Naive thymus-derived CD8-positive, alpha-beta T cell (primary cell): ENCODE data around the gene LMBR1L. TPM values are rescaled to one million over a fixed set of nuclear protein-coding genes. Genes with fewer than 3 reads are reported as not detected.
"Not testable (repeated sequence)": the region's sequence is repeated elsewhere in the genome, so short reads cannot be mapped to it uniquely, and the experiment has no call there.

Experiments
- ATAC-seq, 2 donors: fragments of 150-1000 bp; cut with Tn5 transposase in 1 of 2; sonication (Bioruptor Pico), chemical (Tn5 transposase) in 1 of 2; 1 replicate in 1 of 2; 2 replicates in 1 of 2; pipeline ENCODE4 v1.10.0; 2021; ENCODE audit warnings: mild to moderate bottlenecking in 2 of 2, moderate library complexity in 2 of 2
- POLR2A ChIA-PET: fragments of 350-600 bp; sonication (Branson Sonifier 250); formaldehyde crosslinking; loops from one replicate; lab custom pipeline; 2021; ENCODE audit warnings: antibody characterized with exemption; lab: Charles Lee
- DNase-seq, 10 donors: peaks; one replicate each; pipeline versions ENCODE4 v3.0.0 to v3.0.0-alpha.2; 2020 to 2022
- H3K27ac Mint-ChIP-seq, 10 donors: one replicate each; pipeline ENCODE4 v1.8.0; 2020 to 2022; ENCODE audit warnings: mild to moderate bottlenecking in 10 of 10, mixed read lengths in 10 of 10, moderate library complexity in 4 of 10, inconsistent platforms in 1 of 10
- H3K27me3 Mint-ChIP-seq, 5 donors: one replicate each; pipeline ENCODE4 v1.8.0; 2021 to 2022; ENCODE audit warnings: mixed read lengths in 5 of 5
- H3K36me3 Mint-ChIP-seq, 3 donors: one replicate each; pipeline ENCODE4 v1.8.0; 2020 to 2022; ENCODE audit warnings: mixed read lengths in 3 of 3, mild to moderate bottlenecking in 2 of 3, inconsistent platforms in 1 of 3
- H3K4me1 Mint-ChIP-seq, 4 donors: one replicate each; pipeline ENCODE4 v1.8.0; 2021 to 2022; ENCODE audit warnings: mixed read lengths in 4 of 4
- H3K4me3 Mint-ChIP-seq, 10 donors: one replicate each; pipeline ENCODE4 v1.8.0; 2020 to 2022; ENCODE audit warnings: mild to moderate bottlenecking in 10 of 10, mixed read lengths in 10 of 10, moderate library complexity in 6 of 10, inconsistent platforms in 1 of 10
- H3K9me3 Mint-ChIP-seq, 9 donors: one replicate each; pipeline ENCODE4 v1.8.0; 2020 to 2022; ENCODE audit warnings: mixed read lengths in 9 of 9, mild to moderate bottlenecking in 3 of 9, inconsistent platforms in 1 of 9, moderate library complexity in 1 of 9
- polyA plus RNA-seq, 3 donors: library from polyadenylated mRNA; unstranded; fragments of 300-500 nt; fragmentation: Illumina TruSeq; gene quantifications; one replicate each; pipeline ENCODE4 v1.2.3, GENCODE V29; 2021
- total RNA-seq, 8 experiments: library from RNA in 2 of 8; stranded (reverse) in 2 of 8; gene quantifications; one replicate each; pipeline ENCODE4 v1.2.3 and lab custom pipeline; 2021 to 2026

The LMBR1L gene, protein sequence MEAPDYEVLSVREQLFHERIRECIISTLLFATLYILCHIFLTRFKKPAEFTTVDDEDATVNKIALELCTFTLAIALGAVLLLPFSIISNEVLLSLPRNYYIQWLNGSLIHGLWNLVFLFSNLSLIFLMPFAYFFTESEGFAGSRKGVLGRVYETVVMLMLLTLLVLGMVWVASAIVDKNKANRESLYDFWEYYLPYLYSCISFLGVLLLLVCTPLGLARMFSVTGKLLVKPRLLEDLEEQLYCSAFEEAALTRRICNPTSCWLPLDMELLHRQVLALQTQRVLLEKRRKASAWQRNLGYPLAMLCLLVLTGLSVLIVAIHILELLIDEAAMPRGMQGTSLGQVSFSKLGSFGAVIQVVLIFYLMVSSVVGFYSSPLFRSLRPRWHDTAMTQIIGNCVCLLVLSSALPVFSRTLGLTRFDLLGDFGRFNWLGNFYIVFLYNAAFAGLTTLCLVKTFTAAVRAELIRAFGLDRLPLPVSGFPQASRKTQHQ
- total RNA-seq (100 to 1,000 TPM; 253 to 270 TPM), polyA plus RNA-seq (10 to 100 TPM; 34.0 to 45.8 (median 34.6) TPM), total RNA-seq (lab: John Stamatoyannopoulos, UW) (44.6 to 308 (median 180) reads per million in 6 experiments)

DNA sequence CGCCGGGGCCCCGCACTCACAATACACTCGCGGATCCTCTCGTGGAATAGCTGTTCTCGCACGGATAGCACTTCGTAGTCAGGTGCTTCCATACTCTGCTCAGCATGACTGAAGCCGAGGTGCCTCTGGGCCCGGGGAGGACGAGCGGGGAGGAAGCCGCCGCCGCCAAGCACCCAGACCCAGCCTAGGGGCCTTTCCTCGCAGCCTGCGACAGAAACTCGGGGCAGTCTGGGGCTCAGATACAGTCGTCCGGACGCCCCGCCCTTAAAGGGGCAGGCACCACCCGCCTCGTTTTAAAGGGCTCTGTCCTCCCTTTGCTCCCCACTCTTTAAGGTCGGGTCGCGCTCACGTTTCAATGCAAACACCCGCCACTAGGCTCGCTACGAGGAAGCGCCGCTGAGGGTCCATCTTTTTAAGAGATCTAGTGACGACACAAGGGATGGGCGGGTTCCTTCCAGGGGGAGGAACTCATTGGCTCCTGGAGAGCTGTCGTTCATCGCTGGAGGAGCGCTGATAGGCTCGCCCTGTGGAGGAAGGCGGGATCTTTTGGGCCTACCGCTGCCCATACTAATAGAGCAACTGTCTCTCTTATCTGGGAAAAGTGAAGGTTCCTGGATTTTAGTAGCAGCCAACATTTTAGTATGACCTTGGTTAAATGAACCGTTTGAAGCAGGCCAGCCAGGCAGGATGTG is at the start of gene LMBR1L:
LMBR1L (minus strand) TSS at position 384 of the 692 bp plus-strand sequence; CDS start at position 92, 292 bp downstream.
- peaks cover 26 to 48% (median 44%) of the 10 kb centered on the region in 4 donors for H3K4me1 Mint-ChIP-seq
- H3K9me3 Mint-ChIP-seq, result no peaks in the 10 kb centered on the region
- peak; percentile 93 to 94 for ATAC-seq
- peak within 1 kb of the TSS; percentile 92 to 99 (median 98) for H3K27ac Mint-ChIP-seq
- H3K27me3 Mint-ChIP-seq, result no peaks in the 10 kb centered on the region
- peaks cover 0 to 21% (median 3%) of the 10 kb centered on the region in 3 donors for H3K36me3 Mint-ChIP-seq
- peak; percentile 85 to 99 (median 96) for DNase-seq
- H3K4me3 Mint-ChIP-seq, result peak within 1 kb of the TSS; percentile 89 to 99 (median 98)
- POLR2A ChIA-PET, result interaction anchor here (0.8 to 7.7 kb wide), 17 partner anchors 9 to 1370 kb away, joined by 3 to 152 read pairs (median 7); partner anchors contain the start of genes DDX23, KMT2D, RHEBL1 and TUBA1A

DNA sequence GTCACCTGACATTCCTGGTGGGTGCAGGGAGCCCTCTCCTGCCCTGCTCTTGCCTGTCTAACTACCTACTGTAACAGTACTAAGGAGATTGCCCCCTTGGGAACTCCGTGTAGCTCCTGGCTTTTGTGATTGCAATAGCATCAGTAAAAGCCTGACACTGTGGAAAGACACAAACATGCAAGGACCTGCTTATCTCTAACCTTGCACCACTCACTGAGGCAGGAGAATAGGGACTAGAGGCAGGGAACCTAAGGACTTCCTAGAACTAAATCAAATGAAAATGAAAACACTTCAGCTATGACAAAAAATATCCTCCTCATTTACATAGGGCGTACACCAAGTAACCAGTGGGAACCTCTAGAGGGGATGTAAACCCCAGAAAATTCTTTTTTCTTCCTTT is 49.8 kb upstream of the LMBR1L start:
- H3K4me3 Mint-ChIP-seq, result peak overlapping the region in 1 of 10 donors; percentile 43
- DNase-seq, result no peak
- no peaks in the 10 kb centered on the region for H3K9me3 Mint-ChIP-seq
- H3K36me3 Mint-ChIP-seq, result peaks cover 0 to 2% (median 1%) of the 10 kb centered on the region in 3 donors
- peaks cover 0 to 21% (median 0%) of the 10 kb centered on the region in 4 donors for H3K4me1 Mint-ChIP-seq
- H3K27me3 Mint-ChIP-seq, result no peaks in the 10 kb centered on the region
- ATAC-seq, result no peak
- POLR2A ChIA-PET, result no interaction called here
- no peak overlapping the region for H3K27ac Mint-ChIP-seq

DNA sequence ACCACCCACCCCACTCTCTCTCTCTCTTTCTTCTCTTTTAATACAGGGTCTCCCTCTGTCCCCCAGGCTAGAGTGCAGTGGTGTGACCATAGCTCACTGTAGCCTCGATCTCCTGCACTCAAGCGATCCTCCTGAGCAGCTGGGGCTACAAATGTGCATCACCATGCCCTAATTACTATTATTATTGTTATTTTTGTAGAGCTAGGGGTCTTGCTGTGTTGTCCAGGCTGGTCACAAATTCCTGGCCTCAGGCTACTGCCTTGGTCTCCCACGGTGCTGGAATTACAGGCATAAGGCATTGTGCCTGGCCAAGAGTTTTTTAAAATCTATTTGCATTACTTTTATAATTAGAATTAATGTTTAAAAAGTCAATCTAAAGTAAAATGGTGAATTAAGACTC is 43.6 kb upstream of the LMBR1L start:
- Mint-ChIP-seq H3K36me3 (peaks cover 0 to 1% (median 0%) of the 10 kb centered on the region in 3 donors), H3K27me3 (no peaks in the 10 kb centered on the region), H3K27ac (no peak overlapping the region), H3K4me1 (peaks cover 0 to 6% (median 4%) of the 10 kb centered on the region in 4 donors), H3K9me3 (no peaks in the 10 kb centered on the region), H3K4me3 (no peak overlapping the region)
- DNase-seq, result no peak
- ATAC-seq, result no peak
- POLR2A ChIA-PET, result no interaction called here

DNA sequence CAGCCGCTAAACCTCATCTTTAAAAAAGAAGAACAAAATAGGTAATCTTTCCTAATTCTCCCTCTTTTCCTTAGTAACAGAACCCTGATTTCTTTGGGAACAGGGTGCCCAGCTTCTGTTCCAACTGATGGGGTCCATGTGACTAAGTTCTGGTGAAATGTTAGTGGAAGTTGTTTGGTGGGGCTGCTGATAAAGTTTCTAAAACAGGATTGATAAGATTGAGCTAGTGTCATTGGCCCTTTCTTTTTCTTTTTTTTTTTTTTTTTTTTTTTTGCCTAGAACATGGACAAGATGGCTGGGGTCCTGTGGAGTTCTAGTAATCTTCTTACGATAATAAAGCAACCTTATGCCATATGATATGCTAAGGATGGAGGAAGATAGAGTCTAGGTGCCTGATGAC is 36.7 kb upstream of the LMBR1L start:
- DNase-seq (no peak), ATAC-seq (no peak)
- H3K27me3 Mint-ChIP-seq, result no peaks in the 10 kb centered on the region
- peaks cover 0 to 5% (median 1%) of the 10 kb centered on the region in 3 donors for H3K36me3 Mint-ChIP-seq
- no peak overlapping the region for H3K4me3 Mint-ChIP-seq
- peaks cover 0 to 6% (median 4%) of the 10 kb centered on the region in 4 donors for H3K4me1 Mint-ChIP-seq
- POLR2A ChIA-PET, result interaction anchor here (0.5 kb wide), 1 partner anchor 10 kb away, joined by 3 read pairs; no protein-coding TSS in a partner anchor
- no peak overlapping the region for H3K27ac Mint-ChIP-seq
- no peaks in the 10 kb centered on the region for H3K9me3 Mint-ChIP-seq

DNA sequence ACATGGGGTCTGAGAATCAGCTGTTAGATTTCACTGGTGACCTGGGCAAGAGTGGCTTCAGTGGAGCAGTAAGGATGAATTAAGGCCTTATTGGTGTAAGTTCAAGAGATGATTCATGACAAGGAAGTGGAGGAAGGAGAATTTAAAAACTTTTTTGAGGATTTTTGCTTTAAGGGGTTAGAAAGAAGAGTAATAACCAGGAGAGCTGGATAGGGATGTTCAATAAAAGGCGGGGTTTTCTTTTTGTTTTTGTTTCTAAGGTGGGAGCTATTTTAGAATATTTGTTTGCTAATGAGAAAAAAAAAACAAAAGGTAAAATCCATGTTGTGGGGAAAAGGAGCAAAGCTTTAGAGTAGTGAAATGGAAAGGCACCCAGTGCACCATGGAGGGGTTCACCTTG is 35.8 kb upstream of the LMBR1L start:
- Mint-ChIP-seq H3K4me3 (no peak overlapping the region), H3K4me1 (peaks cover 0 to 6% (median 4%) of the 10 kb centered on the region in 4 donors), H3K36me3 (peaks cover 0 to 5% (median 1%) of the 10 kb centered on the region in 3 donors), H3K27me3 (no peaks in the 10 kb centered on the region), H3K9me3 (no peaks in the 10 kb centered on the region), H3K27ac (no peak overlapping the region)
- POLR2A ChIA-PET, result interaction anchor here (0.6 to 0.9 kb wide), 4 partner anchors 15 to 510 kb away, joined by 3 to 4 read pairs (median 3); partner anchors contain the start of gene TUBA1B
- DNase-seq (no peak), ATAC-seq (no peak)

DNA sequence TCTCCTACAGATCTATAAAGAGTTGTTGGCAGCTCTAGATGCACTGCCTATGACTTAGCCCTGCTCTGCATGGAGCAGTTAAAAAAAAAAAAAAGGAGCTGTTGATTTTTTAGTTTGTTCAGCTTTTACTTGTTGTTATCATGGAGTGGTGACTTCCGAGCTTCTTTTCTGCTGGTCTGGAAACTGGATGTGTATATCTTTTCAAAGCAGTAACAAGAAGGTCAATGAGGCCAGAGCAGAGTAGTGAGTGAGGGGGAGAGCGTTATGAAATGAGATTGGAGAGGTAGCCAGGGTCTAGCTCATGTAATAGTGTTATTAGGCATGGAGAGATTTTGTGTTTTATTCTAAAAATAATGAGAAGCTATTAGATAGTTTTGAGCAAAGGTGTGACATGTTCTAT is 33.7 kb upstream of the LMBR1L start:
- no peaks in the 10 kb centered on the region for H3K9me3 Mint-ChIP-seq
- POLR2A ChIA-PET, result interaction anchor here (0.6 to 1.5 kb wide), 5 partner anchors 13 to 1391 kb away, joined by 3 to 6 read pairs (median 4); partner anchors contain the start of genes TUBA1A and TUBA1B
- H3K4me3 Mint-ChIP-seq, result no peak overlapping the region
- H3K4me1 Mint-ChIP-seq, result peaks cover 0 to 2% (median 0%) of the 10 kb centered on the region in 4 donors
- H3K36me3 Mint-ChIP-seq, result peaks cover 0 to 5% (median 1%) of the 10 kb centered on the region in 3 donors
- no peak overlapping the region for H3K27ac Mint-ChIP-seq
- DNase-seq, result no peak
- no peaks in the 10 kb centered on the region for H3K27me3 Mint-ChIP-seq
- no peak for ATAC-seq

DNA sequence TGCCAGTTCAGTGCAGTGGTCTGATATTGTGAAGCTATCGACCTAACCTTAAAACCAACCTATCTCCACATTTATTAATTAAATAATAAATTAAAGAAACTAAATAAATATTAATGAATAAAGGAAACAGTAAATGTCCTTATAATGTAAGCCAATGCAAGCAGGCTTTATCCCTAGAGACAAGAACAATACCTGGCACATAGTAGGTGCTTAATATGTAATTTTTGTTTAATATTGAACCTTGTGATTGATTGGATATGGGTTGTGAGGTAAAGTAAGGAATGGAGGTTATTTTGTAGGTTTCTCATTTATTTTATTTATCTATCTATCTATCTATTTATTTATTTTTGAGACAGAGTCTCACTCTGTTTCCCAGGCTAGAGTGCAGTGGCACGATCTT is 28.4 kb upstream of the LMBR1L start:
- H3K9me3 Mint-ChIP-seq, result no peaks in the 10 kb centered on the region
- H3K4me3 Mint-ChIP-seq, result no peak overlapping the region
- ATAC-seq (no peak), DNase-seq (no peak)
- POLR2A ChIA-PET, result no interaction called here
- no peak overlapping the region for H3K27ac Mint-ChIP-seq
- peaks cover under 1 to 6% (median 3%) of the 10 kb centered on the region in 4 donors for H3K4me1 Mint-ChIP-seq
- no peaks in the 10 kb centered on the region for H3K27me3 Mint-ChIP-seq
- no peaks in the 10 kb centered on the region for H3K36me3 Mint-ChIP-seq

DNA sequence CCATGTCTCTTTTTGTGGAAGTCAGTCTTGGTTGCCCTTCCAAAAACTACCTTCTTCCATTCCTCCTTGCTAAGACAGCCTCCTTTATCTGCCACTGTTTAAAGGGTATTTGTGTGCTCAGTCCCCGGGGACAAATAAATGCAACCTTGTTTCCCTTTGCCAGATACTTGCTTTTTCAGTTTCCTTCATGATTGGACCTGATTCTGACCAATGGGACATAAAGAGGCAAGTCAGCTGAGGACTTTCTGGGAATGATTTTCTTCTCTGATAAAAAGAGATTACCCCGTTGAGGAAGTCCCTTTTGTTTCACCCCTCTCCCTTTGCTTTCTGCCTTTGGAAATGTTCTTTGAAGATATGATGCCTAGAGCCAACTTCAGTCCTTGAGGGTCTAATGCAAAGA is 27.9 kb upstream of the LMBR1L start:
- Mint-ChIP-seq H3K4me3 (no peak overlapping the region), H3K9me3 (no peaks in the 10 kb centered on the region), H3K27ac (no peak overlapping the region), H3K27me3 (no peaks in the 10 kb centered on the region), H3K4me1 (peaks cover 4 to 7% (median 5%) of the 10 kb centered on the region in 4 donors), H3K36me3 (no peaks in the 10 kb centered on the region)
- DNase-seq, result no peak
- no peak for ATAC-seq
- POLR2A ChIA-PET, result interaction anchor here (0.7 kb wide), 1 partner anchor 498 kb away, joined by 3 read pairs; no protein-coding TSS in a partner anchor

DNA sequence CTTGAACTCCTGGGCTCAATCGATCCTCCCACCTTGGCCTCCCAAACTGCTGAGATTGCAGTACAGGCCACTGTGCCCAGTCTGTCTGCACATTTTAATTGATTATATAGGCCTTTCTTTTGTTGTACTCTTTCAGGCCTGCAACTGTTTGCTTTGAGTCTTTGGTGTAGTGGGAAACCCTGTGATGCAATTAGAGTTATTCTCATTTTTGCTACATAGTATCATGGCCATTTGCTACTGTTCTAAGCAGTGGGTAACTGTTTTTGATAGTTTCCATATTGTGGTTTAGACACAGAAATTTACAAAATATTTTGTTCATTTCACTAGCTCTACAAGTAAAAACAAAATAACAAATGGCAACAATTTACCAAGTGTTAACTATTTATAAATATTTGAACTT is 26.8 kb upstream of the LMBR1L start:
- ATAC-seq, result no peak
- no peak overlapping the region for H3K27ac Mint-ChIP-seq
- POLR2A ChIA-PET, result interaction anchor here (0.6 kb wide), 1 partner anchor 197 kb away, joined by 4 read pairs; no protein-coding TSS in a partner anchor

DNA sequence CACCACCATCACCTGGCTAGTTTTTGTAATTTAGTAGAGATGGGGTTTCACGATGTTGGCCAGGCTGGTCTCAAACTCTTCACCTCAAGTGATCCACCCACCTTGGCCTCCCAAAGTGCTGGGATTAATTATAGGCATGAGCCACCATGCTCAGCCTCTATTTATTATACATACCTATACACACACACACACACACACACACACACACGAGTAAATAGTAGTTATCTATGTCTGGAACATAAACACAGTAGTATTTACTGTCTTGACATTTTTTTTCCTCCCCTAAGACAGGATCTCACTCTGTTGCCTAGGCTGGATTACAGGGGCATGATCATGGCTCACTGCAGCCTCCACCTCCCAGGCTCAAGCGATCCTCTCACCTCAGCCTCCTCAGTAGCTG is 26.4 kb upstream of the LMBR1L start:
- H3K4me3 Mint-ChIP-seq, ATAC-seq, DNase-seq, H3K27me3 Mint-ChIP-seq, H3K9me3 Mint-ChIP-seq, H3K27ac Mint-ChIP-seq, H3K36me3 Mint-ChIP-seq: not testable (repeated sequence)
- POLR2A ChIA-PET, result interaction anchor here (0.7 kb wide), 1 partner anchor 10 kb away, joined by 3 read pairs; no protein-coding TSS in a partner anchor
- peaks cover 3 to 20% (median 12%) of the 10 kb centered on the region in 4 donors for H3K4me1 Mint-ChIP-seq

More for the DNA sequence above, 26.8 kb upstream of the LMBR1L start:
- H3K4me3 Mint-ChIP-seq, result no peak overlapping the region
- H3K9me3 Mint-ChIP-seq, result no peaks in the 10 kb centered on the region
- no peaks in the 10 kb centered on the region for H3K36me3 Mint-ChIP-seq
- H3K27me3 Mint-ChIP-seq, result no peaks in the 10 kb centered on the region
- DNase-seq, result no peak
- H3K4me1 Mint-ChIP-seq, result peaks cover 1 to 15% (median 8%) of the 10 kb centered on the region in 4 donors

DNA sequence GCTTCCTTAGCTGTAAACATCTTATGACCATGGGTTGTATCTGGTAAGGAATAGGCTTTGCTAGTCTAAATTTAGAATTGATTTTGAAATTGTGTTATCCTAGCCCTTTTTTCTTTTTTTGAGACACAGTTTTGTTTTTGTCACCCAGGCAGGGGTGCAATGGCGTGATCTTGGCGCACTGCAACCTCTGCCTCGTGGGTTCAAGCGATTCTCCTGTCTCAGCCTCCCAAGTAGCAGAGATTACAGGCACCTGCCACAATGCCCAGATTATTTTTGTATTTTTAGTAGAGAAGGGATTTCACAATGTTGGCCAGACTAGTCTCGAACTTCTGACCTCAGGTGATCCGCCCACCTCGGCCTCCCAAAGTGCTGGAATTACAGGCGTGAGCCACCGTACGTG is 22.9 kb upstream of the LMBR1L start:
- POLR2A ChIA-PET, result interaction anchor here (0.7 to 6.2 kb wide), 3 partner anchors 28 to 485 kb away, joined by 3 to 220 read pairs (median 4); partner anchors contain the start of gene TUBA1A
- no peak for ATAC-seq
- Mint-ChIP-seq H3K4me3 (no peak overlapping the region), H3K27me3 (no peaks in the 10 kb centered on the region), H3K4me1 (peaks cover 13 to 44% (median 35%) of the 10 kb centered on the region in 4 donors), H3K9me3 (no peaks in the 10 kb centered on the region), H3K27ac (peak overlapping the region in 3 of 10 donors; percentile 38 to 49 (median 43)), H3K36me3 (peaks cover 0 to 18% (median 12%) of the 10 kb centered on the region in 3 donors)
- DNase-seq, result no peak

DNA sequence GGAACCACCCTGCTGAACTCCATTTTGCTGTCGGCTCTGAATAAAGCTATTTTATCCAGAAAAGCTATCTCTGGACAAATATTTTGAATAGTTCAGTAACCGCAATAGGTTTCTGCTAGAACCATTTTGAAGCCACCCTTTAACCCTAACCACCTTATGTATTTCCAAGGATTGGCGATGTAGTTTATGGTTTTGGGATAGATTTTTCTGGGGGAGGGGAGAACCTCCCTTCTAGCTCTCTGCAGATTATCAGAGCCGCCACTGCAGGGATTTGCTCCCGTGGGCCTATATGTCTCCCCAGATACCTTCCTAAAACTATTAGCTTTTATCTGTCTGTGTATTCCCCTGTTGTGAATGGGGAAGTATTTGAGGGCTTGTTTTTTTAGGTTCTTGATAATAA is 22.4 kb upstream of the LMBR1L start:
- ATAC-seq (no peak), DNase-seq (no peak)
- no peaks in the 10 kb centered on the region for H3K9me3 Mint-ChIP-seq
- H3K36me3 Mint-ChIP-seq, result peaks cover 0 to 24% (median 12%) of the 10 kb centered on the region in 3 donors
- POLR2A ChIA-PET, result interaction anchor here (0.7 to 6.2 kb wide), 3 partner anchors 27 to 1944 kb away, joined by 4 to 220 read pairs (median 4); partner anchors contain the start of gene TUBA1A
- no peaks in the 10 kb centered on the region for H3K27me3 Mint-ChIP-seq
- peaks cover 12 to 46% (median 34%) of the 10 kb centered on the region in 4 donors for H3K4me1 Mint-ChIP-seq
- H3K27ac Mint-ChIP-seq, result peak overlapping the region in 3 of 10 donors; percentile 49 to 97 (median 95)
- no peak overlapping the region for H3K4me3 Mint-ChIP-seq
